DMS79 (cell line): ENCODE data around the gene LLGL1.
A peak's percentile ranks its signal among the peaks of the same experiment; 100 is the strongest.
"Not testable (repeated sequence)": the region's sequence is repeated elsewhere in the genome, so short reads cannot be mapped to it uniquely, and the experiment has no call there.

Experiments used
- DNase-seq: peaks from one replicate; lab custom pipeline; 2025; lab: John Stamatoyannopoulos, UW

The LLGL1 gene

DNA sequence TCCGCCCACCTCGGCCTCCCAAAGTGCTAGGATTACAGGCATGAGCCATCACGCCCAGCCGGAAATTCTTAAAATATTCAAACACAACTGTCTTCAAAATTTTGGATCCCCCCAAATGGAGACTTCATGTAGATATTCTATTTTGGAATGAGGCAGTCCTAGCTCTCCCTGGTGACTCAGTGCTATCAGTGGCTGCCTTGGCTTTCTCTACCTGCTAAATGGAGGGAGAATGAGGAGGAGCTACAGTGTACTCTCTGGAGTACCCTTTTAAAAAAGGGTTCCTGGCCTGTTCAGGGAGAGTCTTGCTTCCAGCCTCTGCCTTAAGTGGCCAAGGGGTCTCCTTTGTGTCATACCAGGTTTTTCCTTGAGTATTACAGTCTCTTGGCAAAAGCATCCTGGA lies 31.0 kb upstream of the LLGL1 start:
- no peak for DNase-seq

DNA sequence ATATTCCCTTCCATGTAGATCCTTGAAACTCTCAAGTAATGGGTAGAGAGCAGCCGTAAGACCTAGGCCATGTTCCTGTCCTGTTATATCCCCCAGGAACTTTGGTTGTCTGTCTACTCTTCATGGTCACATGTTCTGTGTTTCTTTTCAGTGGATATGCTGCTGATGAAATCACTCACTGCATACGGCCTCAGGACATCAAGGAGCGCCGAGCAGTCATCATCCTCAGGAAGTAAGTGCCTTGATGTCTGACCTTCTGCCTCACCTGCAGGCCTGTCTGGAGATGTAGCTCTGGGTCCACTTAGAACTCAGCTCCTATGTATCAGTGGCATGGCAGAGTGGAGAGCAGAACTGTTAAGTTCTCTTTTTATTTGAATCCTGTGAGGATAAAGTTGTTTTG lies 30.6 kb upstream of the LLGL1 start:
- no peak for DNase-seq

DNA sequence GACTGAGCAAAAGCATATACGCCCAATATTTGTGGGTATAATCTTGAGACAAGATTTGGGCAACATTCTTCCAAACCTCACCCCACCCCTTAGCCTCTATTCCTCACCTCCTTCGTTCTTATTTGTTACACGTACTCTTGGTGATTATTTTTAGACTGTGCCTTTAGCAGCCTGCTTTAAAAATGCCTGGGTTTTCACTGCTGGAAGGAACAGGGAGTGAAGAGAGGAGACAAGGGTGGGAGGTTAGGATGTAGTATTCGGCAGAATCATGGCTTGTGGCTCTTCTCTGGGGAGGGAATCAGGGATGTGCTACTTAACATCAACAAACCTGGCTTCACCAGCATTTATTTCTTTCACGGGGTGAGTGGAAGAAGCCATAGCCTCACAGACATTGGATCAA lies 30.2 kb upstream of the LLGL1 start:
- DNase-seq = no peak

DNA sequence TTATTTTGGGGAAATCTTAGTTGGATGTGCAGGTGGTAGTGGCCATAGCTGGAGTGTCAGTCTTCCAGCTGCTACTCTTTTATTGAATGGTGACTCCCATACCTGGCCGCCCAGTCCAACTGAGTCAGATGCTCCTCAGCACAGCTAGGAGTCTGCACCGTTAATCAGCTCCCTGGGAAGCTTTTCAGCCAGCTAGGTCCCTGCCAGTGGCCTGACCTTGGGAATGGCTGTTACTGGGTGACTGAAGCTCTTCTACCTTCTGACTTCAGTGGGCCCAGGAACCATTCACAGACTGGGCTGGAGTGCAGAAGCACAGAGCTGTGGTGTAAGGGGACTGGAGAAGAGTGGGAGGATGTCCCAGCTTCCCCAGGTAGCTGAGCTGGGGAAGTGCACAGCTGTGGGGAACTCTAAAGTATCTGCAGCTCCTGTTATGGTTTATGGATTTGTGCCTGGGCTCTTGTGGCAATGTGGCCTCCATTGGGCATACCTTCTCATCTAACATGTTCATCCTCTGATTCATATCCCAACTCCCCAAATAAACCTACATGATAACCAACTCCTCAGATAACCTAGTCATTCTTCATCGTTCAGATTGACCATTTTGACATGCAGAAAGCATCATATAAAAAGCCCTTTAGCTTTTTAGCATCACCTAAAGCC lies 27.8 kb upstream of the LLGL1 start:
- no peak for DNase-seq

DNA sequence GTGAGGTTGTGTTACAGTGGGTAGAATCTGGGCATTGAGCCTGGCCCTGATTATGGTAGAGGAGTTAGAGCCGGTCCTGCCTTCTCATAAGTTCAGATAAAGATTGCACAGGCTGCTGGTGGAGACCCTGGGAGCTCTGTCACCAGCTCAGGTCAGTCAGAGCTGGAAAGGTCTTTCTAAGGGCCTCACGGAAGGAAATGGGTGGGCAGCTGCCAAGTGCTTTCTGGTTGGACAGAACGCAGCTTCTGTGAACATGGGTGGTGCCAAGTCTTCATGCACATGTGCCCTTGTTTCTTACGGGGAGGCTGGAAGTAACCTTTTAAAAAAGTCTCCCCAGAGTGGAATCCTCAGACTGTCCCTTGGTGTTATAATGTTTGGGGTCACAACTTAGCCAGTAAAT lies 26.9 kb upstream of the LLGL1 start:
- DNase-seq = no peak

DNA sequence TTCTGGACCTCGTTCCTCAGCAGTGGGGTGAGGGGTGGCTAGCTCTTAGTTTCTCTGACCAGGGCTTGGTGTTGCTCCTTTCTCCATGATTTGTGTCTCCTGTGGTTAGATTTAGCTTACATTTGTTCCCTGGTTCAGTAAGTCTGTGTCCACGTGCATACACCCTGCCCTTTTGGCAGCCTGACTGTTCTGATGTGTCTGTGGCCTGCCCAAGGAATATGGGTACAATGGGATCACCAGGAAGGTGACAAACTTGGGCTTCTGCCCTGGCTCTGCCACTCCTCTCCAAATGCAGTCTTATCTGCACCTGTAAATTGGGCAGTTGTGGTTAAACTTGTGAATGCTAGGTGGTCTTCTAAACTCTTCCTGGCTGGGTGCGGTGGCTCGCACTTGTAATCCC lies 24.3 kb upstream of the LLGL1 start:
- DNase-seq = no peak

DNA sequence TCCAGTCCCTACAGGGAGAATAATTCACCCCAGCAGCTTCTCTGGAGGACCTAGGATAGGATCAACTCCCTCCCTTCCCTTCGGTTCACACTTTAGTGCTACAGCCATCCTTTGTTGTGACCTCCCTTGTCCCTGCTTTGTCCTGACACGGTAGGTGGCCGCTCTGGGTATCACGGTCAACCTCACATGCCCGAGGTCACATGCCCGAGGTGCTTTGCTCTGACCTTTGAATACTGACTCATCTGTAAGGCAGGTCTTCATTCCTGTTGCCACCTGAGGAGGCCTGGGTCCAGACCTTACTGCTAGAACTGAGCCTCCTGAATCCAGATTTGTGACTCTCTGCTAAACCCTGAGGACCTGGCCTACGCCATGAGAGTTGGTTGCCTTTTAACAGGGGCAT lies 22.1 kb upstream of the LLGL1 start:
- no peak for DNase-seq

DNA sequence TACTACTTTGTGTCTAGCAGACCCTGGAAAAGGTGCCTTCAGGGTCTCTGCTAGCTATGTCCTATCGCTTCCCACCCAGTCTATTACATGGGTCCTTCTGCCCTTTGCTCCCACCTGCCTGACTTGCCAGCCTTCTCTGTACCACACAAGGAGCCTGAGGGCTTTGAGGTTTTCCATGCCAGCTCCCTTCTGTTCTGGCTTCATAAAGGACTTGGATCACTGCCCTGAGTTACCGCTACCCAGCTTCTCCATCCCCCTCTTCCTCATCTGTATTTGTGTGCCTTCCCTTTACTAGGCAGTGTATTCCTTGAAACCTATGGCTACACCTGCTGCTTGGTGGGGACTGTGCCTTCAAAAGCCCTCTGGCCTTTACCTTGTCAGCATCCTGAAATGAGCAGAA lies 19.6 kb upstream of the LLGL1 start:
- no peak for DNase-seq

DNA sequence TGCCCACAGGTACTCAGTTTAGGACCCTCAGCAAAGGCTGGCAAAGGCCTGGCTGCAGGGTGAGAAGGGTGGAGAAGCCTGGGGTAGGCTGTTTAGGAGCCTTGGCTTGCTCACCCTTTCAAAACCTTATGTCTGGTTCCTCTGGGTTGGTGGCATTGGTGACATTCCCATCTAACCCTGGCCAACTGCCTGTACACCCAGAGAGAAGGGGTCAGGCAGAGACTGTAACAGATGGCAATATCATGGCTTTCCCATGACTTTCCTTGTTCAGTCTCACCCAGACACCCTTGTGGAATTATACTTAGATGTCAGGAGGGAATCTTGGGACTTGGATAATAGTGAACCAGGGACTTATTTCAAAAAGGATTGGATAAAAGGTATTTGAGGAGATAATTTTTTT lies 18.5 kb upstream of the LLGL1 start:
- DNase-seq = no peak

DNA sequence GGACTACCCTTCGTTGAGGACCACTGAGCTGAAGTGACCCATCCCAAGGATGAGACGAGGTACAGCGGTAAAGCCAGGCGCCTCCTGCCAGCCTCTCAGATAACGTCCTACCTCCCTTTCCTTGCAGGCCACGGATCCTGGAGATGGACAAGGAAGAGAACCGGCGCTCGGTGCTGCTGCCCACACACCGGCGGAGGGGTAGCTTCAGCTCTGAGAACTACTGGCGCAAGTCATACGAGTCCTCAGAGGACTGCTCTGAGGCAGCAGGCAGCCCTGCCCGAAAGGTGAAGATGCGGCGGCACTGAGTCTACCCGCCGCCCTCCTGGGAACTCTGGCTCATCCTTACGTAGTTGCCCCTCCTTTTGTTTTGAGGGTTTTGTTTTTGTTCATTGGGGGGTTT lies 17.3 kb upstream of the LLGL1 start:
- no peak for DNase-seq

DNA sequence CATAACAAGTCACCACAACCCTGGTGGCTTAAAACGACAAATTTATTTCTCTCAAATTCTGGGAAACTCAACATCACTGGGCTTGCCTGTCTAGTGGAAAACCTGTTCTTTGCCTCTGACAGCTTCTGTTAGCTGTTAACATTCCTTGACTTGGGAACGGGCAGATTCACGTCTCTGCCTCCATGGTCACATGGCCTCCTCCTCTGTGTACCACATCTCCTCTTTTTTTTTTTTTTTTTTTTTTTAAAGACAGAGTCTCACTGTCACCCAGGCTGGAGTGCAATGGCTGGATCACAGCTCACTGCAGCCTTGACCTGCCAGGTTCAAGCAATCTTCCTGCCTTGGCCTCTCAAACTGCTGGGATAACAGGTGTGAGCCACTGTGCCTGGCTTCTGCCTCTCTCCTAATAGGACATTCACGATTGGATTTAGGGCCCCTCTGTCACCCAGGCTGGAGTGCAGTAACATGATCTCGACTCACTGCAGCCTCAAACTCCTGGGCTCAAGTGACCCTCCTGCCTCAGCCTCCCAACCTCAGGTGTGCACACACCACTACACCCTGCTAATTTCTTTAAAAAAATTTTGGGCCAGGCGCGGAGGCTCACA lies 11.7 kb upstream of the LLGL1 start:
- no peak for DNase-seq

DNA sequence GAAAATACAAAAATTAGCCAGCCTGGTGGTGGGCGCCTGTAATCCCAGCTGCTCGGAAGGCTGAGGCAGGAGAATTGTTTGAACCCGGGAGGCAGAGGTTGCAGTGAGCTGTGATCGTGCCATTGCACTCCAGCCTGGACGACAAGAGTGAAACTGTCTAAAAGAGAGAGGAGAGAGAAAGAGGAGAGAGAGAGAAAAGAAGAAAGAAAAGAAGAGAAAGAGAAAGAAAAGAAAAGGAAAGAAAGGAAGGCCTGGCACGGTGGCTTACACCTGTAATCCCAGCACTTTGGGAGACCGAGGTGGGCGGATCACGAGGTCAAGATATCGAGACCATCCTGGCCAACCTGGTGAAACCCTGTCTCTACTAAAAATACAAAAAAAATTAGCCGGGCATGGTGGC lies 8.5 kb upstream of the LLGL1 start:
- DNase-seq = not testable (repeated sequence)

DNA sequence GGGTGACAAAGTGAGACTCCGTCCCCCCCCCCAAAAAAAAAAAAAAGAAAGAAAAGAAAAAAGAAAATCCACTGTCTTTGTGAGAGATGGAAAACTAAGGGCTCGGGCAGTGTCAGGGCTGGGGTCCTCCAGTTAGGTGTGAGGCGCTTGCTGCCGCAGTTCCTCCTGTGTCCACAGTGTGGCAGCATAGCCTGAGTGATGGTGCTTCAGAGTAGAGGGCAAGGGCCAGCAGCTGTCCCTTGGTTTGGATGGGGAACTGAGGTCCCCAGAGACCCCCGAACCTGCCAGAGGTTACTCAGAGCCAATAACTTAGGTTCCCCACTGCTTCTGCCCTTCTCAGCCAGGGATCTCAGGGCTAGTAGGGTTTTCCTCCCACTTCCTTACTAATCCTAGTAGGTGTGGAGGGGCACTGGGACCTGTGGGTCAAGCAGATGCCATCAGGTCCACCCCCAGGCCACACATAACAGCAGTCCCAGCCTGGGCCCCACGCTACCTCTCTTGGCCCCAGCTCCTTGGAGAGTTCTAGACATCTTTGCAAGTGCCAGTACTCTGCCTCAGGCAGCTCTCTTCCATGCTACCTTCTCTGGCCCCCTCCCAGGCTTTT lies 7.9 kb upstream of the LLGL1 start:
- DNase-seq = peak; percentile 11

DNA sequence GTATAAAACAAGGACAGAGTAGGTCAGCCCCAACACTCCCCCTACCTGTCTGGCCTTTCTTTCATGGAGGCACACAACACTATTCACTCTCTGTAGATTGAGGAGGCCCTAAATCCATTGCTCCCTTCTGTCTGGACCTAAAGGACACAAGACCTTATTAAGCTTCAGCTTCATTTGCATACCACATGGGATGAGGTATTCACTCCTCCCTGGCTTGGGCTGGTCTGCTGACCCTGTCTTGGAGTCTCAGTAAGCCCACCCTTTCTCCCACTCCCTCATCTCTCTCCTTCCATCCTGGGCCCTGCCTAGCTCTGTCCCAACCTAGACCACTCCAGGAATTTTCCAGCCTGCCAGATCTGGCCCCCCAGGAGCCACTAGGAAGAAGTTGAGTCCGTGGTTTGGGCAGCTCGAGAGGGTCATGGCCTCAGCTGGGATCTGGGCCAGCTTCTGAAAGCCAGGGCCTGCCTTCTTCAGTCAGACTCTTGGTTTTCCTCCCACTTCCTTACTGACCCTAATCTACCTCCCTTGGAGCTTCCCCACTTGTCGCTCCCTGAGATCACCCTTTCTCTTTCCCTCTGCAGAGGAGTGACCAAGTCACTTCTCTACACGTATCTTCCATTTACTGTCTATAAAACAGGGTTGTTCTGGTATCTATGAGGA lies 6.5 kb upstream of the LLGL1 start:
- no peak for DNase-seq

DNA sequence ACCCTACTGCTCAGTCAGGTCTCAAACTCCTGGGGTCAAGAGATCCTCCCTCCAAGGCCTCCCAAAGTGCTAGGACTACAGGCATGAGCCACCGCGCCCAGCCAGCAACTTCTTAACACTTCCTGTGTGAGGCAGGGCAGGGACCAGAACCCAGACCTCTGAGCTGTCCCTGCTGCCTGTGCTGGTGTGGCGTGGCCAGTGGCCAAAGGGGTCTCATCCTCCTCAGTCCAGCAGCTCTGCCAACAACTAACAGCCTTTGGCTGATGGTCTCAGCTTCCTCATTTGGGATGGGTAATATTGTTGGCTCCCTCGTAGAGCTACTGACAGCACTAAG lies 1.4 kb upstream of the LLGL1 start:
- no peak for DNase-seq

DNA sequence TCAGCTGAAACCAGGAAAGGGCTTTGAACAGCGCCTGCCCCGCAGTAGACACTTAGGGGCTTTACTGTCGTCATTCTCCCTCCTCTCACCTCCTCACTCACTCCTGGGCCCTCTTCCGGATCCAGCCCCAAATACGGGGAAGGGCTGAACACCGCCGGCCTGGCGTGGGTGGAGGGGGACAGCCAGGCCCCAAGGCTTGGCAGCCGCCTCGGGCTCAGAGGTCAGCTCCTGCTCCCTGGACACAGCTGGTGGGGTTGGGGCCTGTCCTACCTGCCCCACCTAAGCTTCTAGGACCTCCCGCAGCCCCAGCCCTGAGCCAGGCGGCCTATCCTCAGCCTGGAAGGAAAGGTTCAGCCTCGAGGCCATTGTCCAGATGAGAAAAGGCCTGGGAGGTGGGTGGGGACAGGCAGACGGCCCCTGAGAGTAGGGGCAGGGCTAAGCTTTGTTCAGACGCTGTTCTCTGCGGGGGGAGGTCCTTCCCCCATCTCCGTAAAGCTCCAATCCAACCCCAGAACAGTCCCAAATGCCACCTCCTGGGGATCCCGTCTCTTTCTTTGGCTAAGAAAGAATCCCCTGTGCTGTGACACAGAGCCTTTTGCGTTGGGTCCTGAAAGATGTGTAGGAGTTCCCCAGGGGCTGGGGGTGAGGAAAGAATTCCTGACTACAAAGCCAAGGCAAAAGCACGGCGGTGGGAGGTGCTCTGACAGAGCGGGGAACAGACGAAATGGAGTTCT lies 881 bp upstream of the LLGL1 start:
- no peak for DNase-seq

DNA sequence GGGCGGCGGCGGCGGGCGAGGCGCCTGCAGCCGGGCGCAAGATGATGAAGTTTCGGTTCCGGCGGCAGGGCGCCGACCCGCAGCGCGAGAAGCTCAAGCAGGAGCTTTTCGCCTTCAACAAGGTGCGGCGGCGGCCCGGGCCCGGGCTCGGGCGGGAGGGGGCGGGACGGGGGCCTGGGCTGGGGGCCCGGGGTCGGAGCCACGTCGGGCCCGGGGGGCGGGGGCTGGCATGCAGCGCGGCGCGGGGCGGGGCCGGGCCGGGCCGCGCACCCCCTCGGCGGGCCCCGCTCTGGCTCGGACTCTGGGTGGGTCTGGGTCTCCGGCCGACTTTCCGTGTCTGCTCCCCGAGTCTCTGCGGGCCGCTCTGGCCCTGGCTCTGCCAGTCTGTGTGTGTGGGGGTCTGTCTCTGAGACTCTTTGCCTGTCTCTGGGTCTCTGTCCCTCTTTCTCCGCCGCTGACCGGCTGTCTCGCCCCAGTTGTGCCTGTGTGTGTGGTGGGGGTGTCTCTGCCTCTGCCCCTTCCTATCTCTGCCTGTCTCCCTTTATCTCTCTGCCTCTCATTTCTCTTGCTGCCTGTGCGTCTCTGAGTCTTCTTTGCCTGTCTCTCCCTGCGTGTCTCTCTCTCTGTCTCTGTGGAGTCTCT lies 328 bp downstream of the LLGL1 start:
- DNase-seq = no peak

DNA sequence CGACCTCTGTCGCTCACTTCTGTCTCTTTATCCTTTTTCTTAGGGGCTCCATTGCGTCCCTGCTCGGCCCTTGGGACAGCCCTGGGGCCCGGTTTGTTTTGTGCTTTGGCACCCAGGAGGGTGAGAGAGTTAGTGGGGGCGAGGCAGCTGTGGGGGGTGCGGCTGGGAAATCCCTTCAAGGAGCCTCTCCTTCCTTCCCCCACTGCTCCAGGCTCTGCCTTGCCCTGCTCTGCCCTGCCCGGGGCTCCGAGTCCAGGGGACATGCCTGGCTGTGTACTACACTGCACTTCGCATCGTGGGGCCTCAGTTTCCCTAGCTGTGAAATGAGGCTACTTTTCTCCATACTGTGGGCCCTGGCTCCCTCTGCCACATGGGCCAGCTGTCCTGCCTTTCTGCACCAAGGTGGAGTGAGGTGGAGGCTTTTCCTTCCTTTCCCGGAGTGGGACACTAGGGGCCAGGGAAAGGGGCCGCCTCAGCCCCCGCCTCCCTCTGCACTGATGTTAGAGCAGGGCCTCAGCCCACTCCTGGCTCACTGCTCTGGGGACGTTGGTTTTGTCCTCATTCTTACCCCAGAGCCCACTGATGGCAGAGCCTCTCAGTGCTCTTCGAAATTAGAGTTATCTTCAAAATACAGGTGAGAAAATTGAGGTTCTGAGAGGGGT lies 980 bp downstream of the LLGL1 start:
- DNase-seq = no peak

DNA sequence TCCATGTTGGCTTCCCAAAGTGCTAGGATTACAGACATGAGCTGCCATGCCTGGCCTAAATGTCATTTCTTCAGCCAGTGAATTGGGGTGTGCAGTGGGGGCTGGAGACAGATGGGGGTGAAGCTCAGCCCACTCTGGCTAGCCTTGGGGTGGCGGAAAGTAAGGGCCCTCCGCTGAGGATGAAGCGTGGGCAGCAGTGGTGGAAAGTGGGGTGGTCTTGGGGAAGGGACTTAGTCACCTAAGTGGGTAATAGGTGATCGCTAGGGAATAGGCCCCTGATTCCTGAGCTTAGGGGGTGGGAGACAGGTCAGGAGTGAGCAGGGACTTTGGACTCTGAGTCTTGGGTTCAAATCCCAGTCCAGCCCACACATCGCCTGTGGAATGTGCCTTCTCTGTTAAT lies 2.2 kb downstream of the LLGL1 start:
- no peak for DNase-seq

DNA sequence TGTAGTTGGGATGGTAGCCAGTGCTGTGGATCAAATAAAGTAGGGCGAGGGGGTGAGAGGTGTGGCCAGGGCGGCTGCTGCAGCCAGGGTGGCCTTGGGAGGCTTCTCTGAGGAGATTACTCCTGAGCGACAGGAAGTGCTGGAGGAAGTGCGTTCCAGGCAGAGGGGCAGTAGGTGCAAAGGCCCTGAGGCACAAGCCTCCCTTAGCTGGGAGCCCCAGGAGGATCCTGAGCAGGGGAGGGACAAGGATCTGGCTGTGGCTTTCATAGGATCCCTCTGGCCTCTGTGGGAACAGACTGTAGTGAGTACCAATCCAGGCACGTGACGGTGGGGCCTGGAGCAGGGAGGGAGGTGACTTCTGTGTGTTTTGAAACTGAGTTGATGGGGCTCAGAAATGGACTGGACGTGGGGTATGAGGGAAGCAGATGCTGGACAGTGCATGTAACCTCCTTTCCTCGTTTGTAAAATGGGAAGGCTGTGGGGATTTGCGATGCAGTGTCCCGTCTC lies 2.8 kb downstream of the LLGL1 start:
- no peak for DNase-seq

DNA sequence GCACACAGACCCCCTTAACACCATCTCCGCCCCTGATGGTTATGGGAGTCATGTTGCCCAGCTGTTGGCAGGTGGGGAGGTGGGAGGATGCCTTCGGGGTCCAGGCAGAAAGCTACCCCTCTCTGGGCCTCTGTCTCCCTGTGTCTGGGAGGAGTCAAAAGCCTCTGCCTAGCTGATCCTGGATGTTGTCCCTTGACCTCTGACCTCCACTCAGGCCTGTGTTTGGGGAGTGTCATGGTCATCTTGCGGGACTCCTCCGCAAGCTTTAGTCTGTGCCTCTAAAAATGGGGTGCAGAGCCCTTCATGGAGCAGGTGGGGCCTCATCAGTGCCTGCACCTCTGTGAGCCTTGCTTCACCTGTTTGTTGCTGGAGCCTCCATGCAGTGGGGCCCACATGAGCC lies 3.8 kb downstream of the LLGL1 start:
- no peak for DNase-seq

DNA sequence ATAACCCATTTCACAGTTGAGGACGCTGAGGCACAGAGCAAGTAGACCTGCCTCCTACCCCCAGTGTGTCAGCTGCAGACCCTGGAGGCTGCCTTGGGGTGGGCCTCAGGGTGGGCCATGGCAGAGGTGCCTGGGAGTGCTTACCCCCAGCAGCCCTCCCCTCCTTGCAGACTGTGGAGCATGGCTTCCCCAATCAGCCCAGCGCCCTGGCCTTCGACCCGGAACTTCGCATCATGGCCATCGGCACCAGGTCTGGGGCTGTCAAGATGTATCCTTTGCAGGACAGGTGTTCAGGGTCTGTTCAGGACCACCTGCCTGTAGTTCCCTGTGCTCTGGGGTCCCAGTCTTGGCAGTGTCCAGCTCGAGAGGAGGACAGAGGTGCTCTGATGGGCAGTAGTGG lies 4.3 kb downstream of the LLGL1 start:
- DNase-seq = no peak
